ENCODE results near the gene TACC2. TPM values are rescaled to one million over a fixed set of nuclear protein-coding genes. Genes with fewer than 3 reads are reported as not detected.
"Not testable (repeated sequence)": the region's sequence is repeated elsewhere in the genome, so short reads cannot be mapped to it uniquely, and the experiment has no call there.

The TACC2 gene
- total RNA-seq, 2 donors from 2014 or later: 0.19 TPM; not detected in 1

DNA sequence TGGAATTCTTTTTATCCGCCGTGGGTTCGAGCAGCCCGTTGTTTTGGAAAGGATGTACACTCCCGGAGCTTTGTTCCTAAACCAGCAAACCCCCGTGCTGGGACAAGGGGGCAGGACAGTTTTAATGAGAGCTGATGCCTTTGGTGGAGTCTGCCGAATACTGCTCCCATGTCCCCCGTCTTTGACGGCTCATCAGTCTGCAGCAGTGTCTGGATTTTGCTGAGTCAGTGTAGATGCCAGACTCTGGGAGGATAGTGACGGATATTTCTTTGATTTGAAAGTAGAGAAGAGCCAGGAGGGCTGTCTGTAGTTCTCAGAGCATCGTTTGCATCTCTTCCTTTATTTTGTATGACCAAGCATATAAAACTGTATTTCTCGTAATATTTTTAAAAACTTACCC lies 207.3 kb downstream of the TACC2 start:
- no peaks in the 10 kb centered on the region for H3K9me3 Mint-ChIP-seq
- H3K27ac Mint-ChIP-seq: no peak overlapping the region
- H3K4me3 Mint-ChIP-seq: no peak overlapping the region
- no peaks in the 10 kb centered on the region for H3K36me3 Mint-ChIP-seq (ENCODE audit: insufficient read depth in 2 of 2)
- H3K4me1 Mint-ChIP-seq (ENCODE audit: low read depth): no peaks in the 10 kb centered on the region
- ATAC-seq (replicated peaks in 1 of 2) (no peak), DNase-seq (no peak)
- no peaks in the 10 kb centered on the region for H3K27me3 Mint-ChIP-seq (ENCODE audit: low read depth)

DNA sequence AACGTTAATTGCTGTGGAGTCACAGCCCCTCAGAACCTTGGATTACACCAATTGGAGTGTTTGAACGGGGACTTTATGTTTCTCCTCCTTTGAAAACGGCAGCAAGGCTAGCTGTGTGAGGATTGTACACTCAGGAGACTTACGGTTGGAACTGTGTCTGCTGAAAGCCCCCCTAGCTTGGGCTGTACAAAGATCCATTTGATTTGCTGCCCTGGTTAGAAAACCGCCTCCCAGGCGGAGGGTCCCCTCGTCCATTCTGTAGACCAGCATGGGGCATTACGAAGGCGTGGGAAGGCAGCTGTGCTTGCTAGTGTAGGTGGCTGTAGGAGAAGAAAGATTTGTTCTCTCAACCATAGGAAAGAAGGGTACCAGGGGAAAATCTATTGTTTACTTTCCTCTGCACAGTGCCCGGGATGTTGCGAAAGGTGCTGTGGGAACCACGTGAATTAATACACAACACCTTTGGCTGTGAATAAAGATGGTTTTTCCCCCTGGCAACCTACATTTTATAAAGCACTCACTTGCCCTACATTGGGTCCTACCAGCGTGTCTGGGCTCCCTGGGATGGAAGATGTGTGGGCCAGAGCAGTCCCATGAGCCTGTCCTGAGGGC lies 208.8 kb downstream of the TACC2 start:
- ATAC-seq (replicated peaks in 1 of 2) (no peak), DNase-seq (no peak)
- no peaks in the 10 kb centered on the region for H3K4me1 Mint-ChIP-seq (ENCODE audit: low read depth)
- no peaks in the 10 kb centered on the region for H3K36me3 Mint-ChIP-seq (ENCODE audit: insufficient read depth in 2 of 2)
- H3K27ac Mint-ChIP-seq: no peak overlapping the region
- H3K27me3 Mint-ChIP-seq (ENCODE audit: low read depth): no peaks in the 10 kb centered on the region
- no peaks in the 10 kb centered on the region for H3K9me3 Mint-ChIP-seq
- no peak overlapping the region for H3K4me3 Mint-ChIP-seq

DNA sequence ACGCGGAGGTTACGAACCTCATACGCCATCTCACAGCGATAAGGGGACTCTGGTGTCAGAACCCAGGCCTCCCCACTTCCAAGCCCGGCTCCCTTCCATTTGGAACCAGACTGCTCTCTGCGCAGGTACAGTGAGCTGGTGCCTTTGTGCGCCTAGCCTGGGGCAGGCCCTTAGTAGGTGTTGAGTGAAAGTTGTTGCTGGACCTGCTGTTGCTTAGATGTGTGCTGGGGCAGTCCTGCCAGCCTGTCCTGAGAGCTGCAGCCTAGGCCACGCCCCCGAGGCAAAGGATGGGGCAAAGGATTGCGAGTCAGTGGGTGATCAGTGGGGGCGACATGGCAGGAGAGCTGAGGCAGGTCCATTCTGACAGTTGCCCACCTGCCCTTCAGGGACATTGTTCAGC lies 209.7 kb downstream of the TACC2 start:
- Mint-ChIP-seq H3K4me3 (no peak overlapping the region), H3K27me3 (ENCODE audit: low read depth) (no peaks in the 10 kb centered on the region), H3K4me1 (ENCODE audit: low read depth) (no peaks in the 10 kb centered on the region), H3K27ac (no peak overlapping the region), H3K9me3 (no peaks in the 10 kb centered on the region), H3K36me3 (ENCODE audit: insufficient read depth in 2 of 2) (no peaks in the 10 kb centered on the region)
- ATAC-seq (replicated peaks in 1 of 2) (no peak), DNase-seq (no peak)

DNA sequence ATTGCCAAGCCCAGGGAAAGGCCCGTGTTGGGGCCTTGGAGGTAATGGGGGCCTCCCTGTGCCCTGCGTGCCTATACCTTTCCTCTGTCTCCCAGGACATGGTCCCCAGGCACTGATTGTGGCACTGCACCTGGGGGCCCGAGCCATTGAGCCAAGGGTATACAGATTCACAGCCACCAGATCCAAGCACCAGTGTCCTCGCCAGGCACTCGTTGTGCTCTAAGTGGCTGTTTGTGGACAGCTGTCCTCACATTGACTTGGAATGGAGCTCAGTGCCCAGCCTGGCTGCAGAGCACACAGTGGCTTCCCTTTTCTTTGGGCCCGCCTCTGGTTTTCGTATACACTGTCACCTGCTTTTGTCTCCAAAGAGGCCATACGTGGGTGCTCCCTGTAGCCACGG lies 210.1 kb downstream of the TACC2 start:
- Mint-ChIP-seq H3K27me3 (ENCODE audit: low read depth) (no peaks in the 10 kb centered on the region), H3K36me3 (ENCODE audit: insufficient read depth in 2 of 2) (no peaks in the 10 kb centered on the region), H3K4me3 (no peak overlapping the region), H3K9me3 (no peaks in the 10 kb centered on the region), H3K27ac (no peak overlapping the region), H3K4me1 (ENCODE audit: low read depth) (no peaks in the 10 kb centered on the region)
- ATAC-seq (replicated peaks in 1 of 2) (no peak), DNase-seq (no peak)

DNA sequence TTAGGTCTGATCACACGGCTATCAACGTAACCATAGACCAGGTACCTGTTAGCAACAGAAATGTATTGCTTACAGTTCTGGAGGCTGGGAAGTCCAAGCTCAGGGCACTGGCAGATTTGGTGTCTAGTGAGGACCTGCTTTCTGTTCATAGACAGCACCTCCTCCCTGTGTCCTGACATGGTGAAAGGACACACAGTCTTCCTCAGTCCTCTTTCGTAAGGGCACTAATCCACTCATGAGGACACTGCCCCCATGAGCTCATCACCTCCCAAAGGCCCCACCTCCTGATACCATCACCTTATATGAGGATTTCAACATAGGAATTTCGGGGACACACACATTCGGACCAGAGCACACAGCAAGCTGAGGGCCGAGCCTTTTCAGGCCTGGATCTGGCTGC lies 210.7 kb downstream of the TACC2 start:
- Mint-ChIP-seq H3K4me1 (ENCODE audit: low read depth) (no peaks in the 10 kb centered on the region), H3K27ac (no peak overlapping the region), H3K9me3 (no peaks in the 10 kb centered on the region), H3K4me3 (no peak overlapping the region), H3K36me3 (ENCODE audit: insufficient read depth in 2 of 2) (no peaks in the 10 kb centered on the region), H3K27me3 (ENCODE audit: low read depth) (no peaks in the 10 kb centered on the region)
- ATAC-seq (replicated peaks in 1 of 2) (no peak), DNase-seq (no peak)

DNA sequence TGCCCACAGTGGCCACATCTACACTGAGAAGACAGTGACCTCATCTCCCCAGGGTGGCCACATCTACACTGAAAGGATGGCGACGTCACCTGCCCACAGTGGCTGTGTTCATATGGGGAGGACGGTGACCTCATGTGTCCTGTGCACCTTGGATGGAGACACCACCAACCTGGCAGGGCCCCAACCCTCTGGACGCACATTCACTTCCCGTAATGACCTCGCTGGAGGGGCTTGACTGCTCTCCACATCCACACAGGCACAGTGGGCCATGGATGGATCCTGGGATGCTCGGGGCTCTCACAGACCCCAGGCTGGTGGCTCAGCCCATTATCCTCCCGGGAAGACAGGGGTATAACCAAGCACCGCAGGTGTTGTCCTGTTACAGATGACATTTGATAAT lies 212.4 kb downstream of the TACC2 start:
- Mint-ChIP-seq H3K4me3 (no peak overlapping the region), H3K4me1 (ENCODE audit: low read depth) (no peaks in the 10 kb centered on the region), H3K9me3 (no peaks in the 10 kb centered on the region), H3K27me3 (ENCODE audit: low read depth) (no peaks in the 10 kb centered on the region), H3K36me3 (ENCODE audit: insufficient read depth in 2 of 2) (no peaks in the 10 kb centered on the region), H3K27ac (no peak overlapping the region)
- ATAC-seq (replicated peaks in 1 of 2) (no peak), DNase-seq (no peak)

DNA sequence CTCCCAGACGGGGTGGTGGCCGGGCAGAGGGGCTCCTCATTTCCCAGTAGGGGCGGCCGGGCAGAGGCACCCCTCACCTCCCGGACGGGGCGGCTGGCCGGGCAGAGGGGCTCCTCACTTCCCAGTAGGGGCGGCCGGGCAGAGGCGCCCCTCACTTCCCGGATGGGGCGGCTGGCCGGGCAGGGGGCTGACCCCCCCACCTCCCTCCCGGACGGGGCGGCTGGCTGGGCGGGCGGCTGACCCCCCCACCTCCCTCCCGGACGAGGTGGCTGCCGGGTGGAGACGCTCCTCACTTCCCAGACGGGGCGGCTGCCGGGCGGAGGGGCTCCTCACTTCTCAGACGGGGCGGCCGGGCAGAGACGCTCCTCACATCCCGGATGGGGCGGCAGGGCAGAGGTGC lies 214.2 kb downstream of the TACC2 start:
- not testable (repeated sequence) for DNase-seq; H3K27ac Mint-ChIP-seq; H3K27me3 Mint-ChIP-seq (ENCODE audit: low read depth); H3K9me3 Mint-ChIP-seq; H3K36me3 Mint-ChIP-seq (ENCODE audit: insufficient read depth in 2 of 2); ATAC-seq (replicated peaks in 1 of 2); H3K4me1 Mint-ChIP-seq (ENCODE audit: low read depth); H3K4me3 Mint-ChIP-seq

DNA sequence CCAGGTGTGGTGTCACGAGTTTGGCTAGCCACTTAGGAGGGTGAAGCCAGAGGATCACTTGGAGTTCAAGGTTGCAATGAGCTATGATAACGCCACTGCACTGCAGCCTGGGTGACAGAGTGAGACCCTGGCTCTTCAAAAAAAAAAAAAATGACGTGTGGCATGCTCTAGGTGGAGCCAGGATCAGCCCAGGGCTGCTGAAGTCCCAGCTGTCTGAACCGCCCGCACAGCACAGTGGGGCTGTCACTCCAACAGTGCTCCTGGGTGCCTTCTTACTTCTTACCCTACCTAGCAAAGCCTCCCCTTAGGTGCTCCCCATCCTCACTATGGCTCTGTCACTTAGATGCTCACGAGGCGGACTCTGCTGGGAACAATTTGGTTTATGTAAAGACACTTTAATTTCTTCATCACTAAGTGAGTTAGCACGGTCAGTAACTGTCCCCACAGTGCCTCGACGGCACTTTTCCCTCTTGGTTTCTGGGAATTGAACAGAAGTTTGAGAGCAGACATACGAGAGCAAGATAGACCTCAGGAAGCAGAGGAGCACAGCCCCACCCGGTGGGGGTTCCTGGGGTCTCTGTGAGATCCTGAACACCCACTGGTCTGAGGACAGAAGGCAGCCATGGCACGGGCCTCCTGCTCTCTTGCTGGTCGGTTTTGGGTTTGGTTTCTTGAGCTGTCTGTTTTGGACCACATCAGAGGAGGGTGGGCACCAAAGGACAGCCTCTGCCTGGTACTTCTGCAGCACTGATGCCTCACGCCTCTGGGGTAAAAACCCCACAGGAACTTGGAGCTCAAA lies 215.9 kb downstream of the TACC2 start:
- no peak overlapping the region for H3K27ac Mint-ChIP-seq
- peaks cover 6% of the 10 kb centered on the region for H3K27me3 Mint-ChIP-seq (ENCODE audit: low read depth)
- H3K4me1 Mint-ChIP-seq (ENCODE audit: low read depth): no peaks in the 10 kb centered on the region
- H3K4me3 Mint-ChIP-seq: no peak overlapping the region
- no peak for DNase-seq
- ATAC-seq (replicated peaks in 1 of 2): no peak
- H3K9me3 Mint-ChIP-seq: no peaks in the 10 kb centered on the region
- no peaks in the 10 kb centered on the region for H3K36me3 Mint-ChIP-seq (ENCODE audit: insufficient read depth in 2 of 2)

DNA sequence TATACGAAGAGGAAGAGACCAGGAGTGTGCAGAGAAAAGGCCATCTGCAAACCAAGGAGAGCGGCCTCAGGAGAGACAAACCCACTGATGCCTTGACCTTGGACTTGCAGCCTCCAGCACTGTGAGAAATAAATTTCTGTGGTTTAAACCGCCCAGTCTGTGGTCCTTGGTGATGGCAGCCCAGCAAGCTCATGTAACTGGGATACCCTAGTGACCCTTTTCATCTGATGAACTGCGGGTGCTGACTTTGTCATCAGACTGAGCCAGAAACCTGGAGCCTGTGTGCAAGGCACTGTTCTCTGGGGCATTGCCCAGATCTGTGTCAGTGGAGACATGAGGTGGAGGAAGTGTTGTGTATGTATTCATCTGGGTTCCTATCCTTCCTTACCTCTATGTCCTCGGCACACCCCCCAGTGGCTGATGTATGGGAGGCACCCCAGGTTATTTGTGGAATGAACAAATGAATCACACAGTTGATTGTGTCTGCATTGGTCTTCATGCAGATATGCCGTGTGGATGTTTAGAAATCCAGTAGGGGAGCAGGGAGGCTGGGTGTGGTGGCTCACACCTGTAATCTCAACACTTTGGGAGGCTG lies 217.6 kb downstream of the TACC2 start:
- Mint-ChIP-seq H3K36me3 (ENCODE audit: insufficient read depth in 2 of 2) (no peaks in the 10 kb centered on the region), H3K27me3 (ENCODE audit: low read depth) (peaks cover 8% of the 10 kb centered on the region), H3K27ac (no peak overlapping the region), H3K9me3 (no peaks in the 10 kb centered on the region), H3K4me1 (ENCODE audit: low read depth) (no peaks in the 10 kb centered on the region), H3K4me3 (no peak overlapping the region)
- DNase-seq (no peak), ATAC-seq (replicated peaks in 1 of 2) (no peak)

DNA sequence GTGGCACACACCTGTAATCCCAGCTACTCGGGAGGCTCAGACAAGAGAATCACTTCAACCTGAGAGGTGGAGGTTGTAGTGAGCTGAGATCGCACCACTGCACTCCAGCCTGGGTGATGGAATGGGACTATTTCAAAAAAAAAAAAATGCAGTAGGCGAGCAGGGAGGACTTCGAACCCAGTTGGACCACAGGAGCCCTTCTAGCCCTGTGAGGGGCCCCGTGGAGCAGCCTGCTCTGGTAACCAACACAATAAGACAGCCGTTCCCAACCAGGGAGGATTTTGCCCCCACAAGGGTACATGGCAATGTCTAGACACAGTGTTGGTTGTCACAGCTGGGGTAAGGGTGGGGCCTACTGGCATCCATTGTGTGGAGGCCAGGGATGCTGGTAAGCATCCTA lies 218.2 kb downstream of the TACC2 start:
- DNase-seq: no peak
- H3K4me3 Mint-ChIP-seq: no peak overlapping the region
- H3K27me3 Mint-ChIP-seq (ENCODE audit: low read depth): peaks cover 14% of the 10 kb centered on the region
- no peak for ATAC-seq (replicated peaks in 1 of 2)
- H3K36me3 Mint-ChIP-seq (ENCODE audit: insufficient read depth in 2 of 2): no peaks in the 10 kb centered on the region
- H3K27ac Mint-ChIP-seq: no peak overlapping the region
- no peaks in the 10 kb centered on the region for H3K9me3 Mint-ChIP-seq
- H3K4me1 Mint-ChIP-seq (ENCODE audit: low read depth): no peaks in the 10 kb centered on the region

DNA sequence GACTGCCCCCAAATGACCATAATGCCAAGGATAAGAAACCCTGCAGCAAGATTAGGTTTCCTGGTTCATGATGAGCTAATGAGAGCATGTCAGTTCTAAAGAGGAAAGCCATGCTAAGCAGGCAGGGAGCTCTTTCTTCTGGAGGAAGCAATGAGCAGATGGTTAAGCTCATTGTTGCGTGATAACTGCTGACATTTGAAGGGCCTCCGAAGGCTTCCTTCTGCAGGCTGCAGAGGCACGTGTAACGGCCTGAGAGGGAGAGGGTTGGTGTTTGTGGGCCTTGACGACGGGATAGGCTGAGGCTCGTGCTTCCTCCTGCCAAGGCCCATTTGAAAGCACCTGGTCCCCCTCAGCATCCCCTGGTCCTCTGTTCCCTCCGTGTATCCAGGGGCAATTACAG lies 218.6 kb downstream of the TACC2 start:
- H3K9me3 Mint-ChIP-seq: no peaks in the 10 kb centered on the region
- no peak for DNase-seq
- no peaks in the 10 kb centered on the region for H3K4me1 Mint-ChIP-seq (ENCODE audit: low read depth)
- H3K36me3 Mint-ChIP-seq (ENCODE audit: insufficient read depth in 2 of 2): no peaks in the 10 kb centered on the region
- H3K27ac Mint-ChIP-seq: no peak overlapping the region
- ATAC-seq (replicated peaks in 1 of 2): no peak
- no peak overlapping the region for H3K4me3 Mint-ChIP-seq
- peaks cover 19% of the 10 kb centered on the region for H3K27me3 Mint-ChIP-seq (ENCODE audit: low read depth)

DNA sequence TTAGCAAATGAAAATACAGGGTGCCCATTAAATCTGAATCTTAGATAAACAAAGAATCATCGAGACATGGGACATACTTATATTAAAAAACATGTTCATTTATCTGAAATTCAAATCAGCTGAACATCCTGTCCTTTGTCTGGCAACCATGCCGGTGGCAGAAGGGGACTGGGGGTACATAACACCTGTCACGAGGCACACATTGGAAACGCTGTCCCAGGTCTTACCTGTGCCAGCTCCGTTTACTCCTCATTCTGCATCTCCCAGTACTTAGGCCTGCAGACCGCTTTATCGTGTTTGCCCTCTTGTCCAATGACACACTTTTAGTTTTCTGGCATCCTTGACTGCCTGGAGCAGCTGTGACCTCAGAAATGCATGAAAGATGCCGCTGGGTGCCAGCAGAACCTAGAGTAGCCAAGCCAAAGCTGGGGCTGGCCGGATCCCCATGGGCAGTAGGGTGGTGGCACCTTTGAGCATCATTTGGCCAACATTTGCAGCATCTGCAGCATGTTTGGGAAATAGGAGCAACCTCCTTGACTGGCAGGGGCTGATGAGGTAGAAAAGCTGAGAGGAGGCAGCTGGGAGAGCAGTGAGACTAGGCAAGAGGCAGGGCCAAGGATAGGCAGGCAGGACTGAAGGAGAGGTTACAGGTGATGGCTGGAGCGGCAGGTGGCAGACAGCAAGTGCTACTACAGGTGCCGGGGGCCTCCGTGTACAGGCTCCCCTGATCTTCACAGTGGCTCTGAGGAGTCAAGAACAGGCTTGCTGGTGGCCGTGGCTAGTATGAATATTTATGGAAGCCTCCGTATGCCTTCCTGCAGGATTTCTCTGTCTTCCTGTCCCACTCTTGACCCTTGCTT lies 219.8 kb downstream of the TACC2 start:
- Mint-ChIP-seq H3K9me3 (no peaks in the 10 kb centered on the region), H3K27me3 (ENCODE audit: low read depth) (peaks cover 19% of the 10 kb centered on the region), H3K4me3 (no peak overlapping the region), H3K36me3 (ENCODE audit: insufficient read depth in 2 of 2) (no peaks in the 10 kb centered on the region), H3K27ac (no peak overlapping the region), H3K4me1 (ENCODE audit: low read depth) (no peaks in the 10 kb centered on the region)
- no peak for ATAC-seq (replicated peaks in 1 of 2)
- DNase-seq: no peak
